Right lung (tissue), 5 donors: Measurements from ENCODE around the gene PRELP. TPM values are rescaled to one million over a fixed set of nuclear protein-coding genes. Genes with fewer than 3 reads are reported as not detected.
"Not testable (repeated sequence)": the region's sequence is repeated elsewhere in the genome, so short reads cannot be mapped to it uniquely, and the experiment has no call there.

Experiments
- DNase-seq, 2 donors: peaks; one replicate each; pipeline ENCODE4 v3.0.0-alpha.2; 2013
- polyA plus RNA-seq, 5 donors: library from polyadenylated mRNA; unstranded; fragments of 120-200 nt; gene quantifications; one replicate each; pipeline versions ENCODE4 v1.2.1 to v1.2.3, GENCODE V29; 2013; ENCODE audit warnings: inconsistent platforms in 1 of 5, low replicate concordance in 1 of 5; ENCODE audit not compliant: insufficient read length in 5 of 5, insufficient read depth in 1 of 5

PRELP gene
- polyA plus RNA-seq, 5 donors, result 1.2 to 3.7 (median 2.0) TPM

- peak; percentile 55 to 69 for DNase-seq
Observed at GRCh38 chr1:203504400-203505250, 29.0 kb downstream of the PRELP start.

- no peak for DNase-seq
Observed at GRCh38 chr1:203505526-203506204, 30.1 kb downstream of the PRELP start.

DNA sequence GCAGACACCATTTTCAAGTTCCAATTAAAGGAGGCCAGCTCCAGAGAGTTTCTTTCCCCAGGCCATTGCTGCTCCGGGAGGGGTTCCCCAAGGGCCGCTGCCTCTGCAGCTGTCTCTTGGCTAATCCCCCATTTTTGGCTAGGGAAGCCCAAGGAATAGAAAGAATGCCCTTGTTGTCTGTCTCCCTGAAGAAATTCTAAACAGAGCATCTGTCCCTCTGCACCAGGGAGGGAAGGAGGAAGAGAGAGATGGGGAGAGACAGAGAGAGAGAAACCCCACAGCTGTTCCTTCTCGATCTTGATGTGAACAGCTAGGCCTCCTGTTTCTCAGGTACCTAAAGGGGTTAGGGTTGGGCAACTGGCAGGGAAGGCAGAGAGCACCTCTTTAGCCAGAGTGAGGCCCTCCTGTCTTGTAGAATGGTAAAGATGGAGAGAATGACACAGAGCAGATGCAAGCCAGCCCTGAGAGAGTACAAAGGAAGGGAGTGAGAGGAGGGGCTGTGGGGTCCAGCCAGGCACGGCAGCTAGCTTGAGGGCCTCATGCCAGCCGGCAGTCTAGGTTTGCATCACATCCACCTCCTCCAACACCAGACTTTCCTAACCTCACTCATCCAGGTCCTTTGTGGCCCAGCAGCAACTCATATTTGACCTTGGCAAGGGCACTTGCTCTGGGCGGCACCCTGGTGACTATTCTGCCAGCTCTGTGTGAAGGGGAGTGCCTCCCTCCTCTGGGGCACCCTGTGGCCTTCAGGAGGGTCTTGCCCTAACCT, 31.4 kb downstream of the PRELP start:
- DNase-seq, result no peak

DNA sequence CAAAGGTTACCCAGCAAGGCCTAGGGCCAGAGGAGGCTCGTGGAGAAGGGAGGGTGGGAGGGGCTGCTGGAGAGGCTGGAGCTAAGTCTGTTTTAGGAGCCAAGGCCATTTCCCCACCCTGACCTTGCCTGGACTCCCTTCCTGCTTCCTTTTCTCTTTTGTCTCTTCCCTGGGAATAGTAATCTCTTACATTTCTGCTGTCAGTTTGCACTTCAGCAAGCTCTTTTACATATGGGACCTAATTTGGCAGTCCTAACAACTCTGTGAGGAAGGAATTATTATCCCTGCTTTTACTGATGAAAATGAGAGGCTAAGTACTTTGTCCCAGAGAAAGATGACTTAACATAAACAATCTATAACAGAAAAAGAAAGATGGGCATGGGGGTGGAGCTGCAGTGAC, 32.2 kb downstream of the PRELP start:
- DNase-seq, result no peak

DNA sequence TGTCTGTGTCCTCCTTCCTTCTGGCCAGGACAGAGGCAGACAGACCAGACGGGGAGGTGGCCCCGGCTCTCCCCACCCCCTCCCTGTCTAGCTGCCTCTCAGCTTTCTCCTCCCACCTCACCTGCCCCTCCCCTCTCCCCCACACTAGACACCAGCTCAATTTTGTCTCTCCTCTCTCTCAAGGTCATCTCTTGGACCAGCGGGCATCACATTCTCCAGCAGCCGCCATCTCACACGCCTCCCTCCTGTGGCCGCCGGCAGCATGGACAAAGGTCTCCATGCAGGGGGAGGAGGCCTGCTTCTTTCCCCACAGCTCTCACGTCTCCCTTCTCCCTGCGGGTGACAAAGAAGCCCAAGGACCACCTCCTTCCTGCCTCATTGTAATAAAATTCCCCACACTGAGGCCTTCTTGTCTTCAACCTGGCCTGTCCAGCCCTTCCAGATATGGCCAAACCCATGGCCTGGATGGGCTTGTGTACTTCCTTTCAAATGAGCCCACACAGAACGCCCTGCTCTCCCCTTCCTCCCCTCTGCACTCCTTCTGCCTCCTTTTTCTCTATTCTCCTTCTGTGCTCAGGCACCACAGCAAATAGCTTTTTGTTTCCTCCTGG, 33.0 kb downstream of the PRELP start:
- no peak for DNase-seq

DNA sequence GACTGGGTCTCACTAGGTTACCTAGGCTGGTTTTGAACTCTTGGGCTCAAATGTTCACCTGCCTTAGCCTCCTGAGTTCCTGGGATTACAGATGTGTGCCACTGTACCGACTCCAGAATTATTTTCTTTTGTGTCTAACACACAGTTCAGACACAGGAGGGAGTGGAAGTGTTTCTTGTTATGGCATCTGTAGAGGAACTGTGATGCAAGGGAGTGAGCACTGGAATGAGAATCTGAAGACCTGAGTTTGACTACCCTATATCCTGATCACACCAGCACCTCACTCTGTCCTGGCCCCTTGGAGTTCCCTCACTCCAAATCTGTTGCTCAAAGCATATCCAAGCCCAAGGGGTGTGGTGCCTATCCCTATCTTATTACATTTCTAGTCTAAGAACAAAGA, 33.5 kb downstream of the PRELP start:
- no peak for DNase-seq

GRCh38 chr1:203511513-203511912, 35.9 kb downstream of the PRELP start:
- DNase-seq, result no peak

GRCh38 chr1:203511930-203512329, 36.3 kb downstream of the PRELP start:
- no peak for DNase-seq

GRCh38 chr1:203512517-203512847, 36.9 kb downstream of the PRELP start:
- no peak for DNase-seq

GRCh38 chr1:203512848-203513584, 37.4 kb downstream of the PRELP start:
- no peak for DNase-seq

GRCh38 chr1:203513585-203514031, 38.0 kb downstream of the PRELP start:
- DNase-seq, result no peak

DNA sequence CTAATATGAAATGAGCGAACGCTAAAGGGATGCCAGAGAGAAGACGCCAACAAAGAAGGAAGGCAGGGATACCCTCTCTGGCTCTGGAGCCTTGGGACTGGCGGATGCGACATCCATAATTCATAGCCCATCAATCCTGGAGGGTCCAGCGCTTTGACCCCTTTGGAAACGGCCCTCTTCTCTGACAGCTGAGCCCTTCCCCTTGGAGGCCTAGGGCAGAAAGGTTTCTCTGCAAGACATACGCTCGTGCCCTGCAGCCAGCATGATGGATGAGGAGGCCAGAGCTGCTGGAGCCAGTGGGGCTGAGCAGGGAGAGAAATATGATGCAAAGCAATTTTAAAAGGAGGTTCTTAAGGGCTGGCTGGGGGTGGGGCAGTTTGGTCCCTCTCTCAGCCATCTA, 40.6 kb downstream of the PRELP start:
- no peak for DNase-seq

DNA sequence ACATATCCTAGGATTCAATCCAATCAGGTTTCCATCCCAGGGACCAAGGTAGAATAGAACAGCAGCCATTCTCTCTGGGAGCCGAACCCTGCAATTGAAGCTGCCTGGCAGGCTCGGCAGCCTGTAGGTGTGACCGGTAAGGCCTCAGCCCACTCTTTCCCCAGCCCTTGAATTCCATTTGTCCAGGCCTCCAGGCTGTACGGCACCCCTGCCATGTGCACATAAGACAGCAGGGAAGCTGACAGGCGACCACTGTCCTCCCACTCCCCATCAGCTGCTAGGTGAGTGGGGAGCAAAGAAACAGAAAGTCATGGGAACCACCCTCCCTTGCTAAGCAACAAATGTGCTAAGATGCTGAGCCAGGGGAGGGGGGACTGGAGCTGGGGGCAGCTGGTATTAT, 41.3 kb downstream of the PRELP start:
- DNase-seq, result no peak

DNA sequence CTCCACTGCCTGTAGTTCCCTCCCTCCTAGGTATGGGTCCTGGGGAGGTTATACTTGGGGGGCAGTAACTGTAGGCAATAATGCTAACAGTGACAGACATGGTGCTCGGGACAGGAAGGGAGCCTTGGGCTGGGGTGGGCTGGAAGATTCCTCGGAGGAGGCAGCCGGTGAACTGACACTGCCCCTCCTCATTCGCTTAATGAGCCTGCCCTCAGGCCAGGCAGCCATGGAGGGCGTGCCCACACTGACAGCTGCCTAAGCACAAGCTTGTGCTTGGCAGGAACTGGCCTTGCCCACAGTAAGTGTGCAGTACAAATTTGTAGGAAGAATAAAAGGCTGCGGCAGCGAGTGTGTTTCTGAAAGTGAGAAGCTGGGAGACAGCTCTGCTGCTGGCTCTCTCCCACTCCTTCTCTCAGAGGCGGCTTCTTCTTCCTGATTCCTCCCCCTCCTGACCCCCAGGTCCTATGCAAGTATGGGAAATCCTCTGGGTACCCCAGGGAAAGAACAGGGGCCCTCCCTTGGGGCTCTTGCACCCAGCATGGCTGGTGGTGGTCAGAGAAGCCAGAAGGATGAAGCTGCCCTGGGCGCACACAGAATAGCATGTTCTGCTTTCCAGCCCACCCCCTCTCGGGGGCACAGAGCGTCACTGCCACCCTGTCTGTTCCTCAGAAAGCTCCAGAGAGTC, 42.0 kb downstream of the PRELP start:
- DNase-seq, result no peak

- DNase-seq, result not testable (repeated sequence)
Observed at GRCh38 chr1:203518139-203518538, 42.5 kb downstream of the PRELP start.

GRCh38 chr1:203518541-203518940, 42.9 kb downstream of the PRELP start:
- DNase-seq, result no peak

GRCh38 chr1:203519053-203519840, 43.6 kb downstream of the PRELP start:
- DNase-seq, result no peak

DNA sequence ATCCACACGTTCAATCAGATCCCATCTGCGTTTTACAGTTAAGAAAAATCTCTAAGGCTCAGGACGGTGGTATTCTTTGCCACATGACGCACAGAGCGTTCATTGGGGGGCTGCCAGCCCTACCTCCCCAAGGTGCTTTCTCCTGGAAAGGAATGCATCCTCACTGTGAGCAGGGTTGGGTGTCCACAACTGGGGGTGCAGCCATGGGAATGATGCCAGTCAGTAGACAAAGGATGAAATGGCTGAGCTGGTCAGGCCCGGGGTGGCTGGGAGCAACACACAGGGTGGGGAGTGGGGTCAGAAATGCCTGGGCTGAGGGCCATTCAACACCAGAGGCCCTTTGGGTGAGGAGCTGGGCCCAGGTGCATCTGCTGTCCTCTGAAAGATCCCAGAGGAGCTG, 44.3 kb downstream of the PRELP start:
- DNase-seq, result no peak

- no peak for DNase-seq
Observed at GRCh38 chr1:203520315-203520714, 44.7 kb downstream of the PRELP start.
